Transverse colon (tissue), 4 donors: ENCODE measurements around the gene AGBL4.

Experiments used
- CTCF ChIP-seq, 5 experiments: fragments of 200-600 bp in 3 of 5; fragments of 450-650 bp in 2 of 5; sonication (generic) in 3 of 5; IDR thresholded peaks; 1 replicate in 2 of 5; 2 replicates in 3 of 5; pipeline ENCODE4 v1.5.1; 2016 to 2017; ENCODE audit warnings: antibody characterized with exemption in 5 of 5, inconsistent platforms in 3 of 5, mild to moderate bottlenecking in 2 of 5, moderate library complexity in 1 of 5
- EP300 ChIP-seq: sonication (generic); formaldehyde crosslinking; IDR thresholded peaks from one replicate; pipeline ENCODE4 v1.6.1; 2017; ENCODE audit warnings: antibody characterized with exemption, low read depth
- POLR2A ChIP-seq: fragments of 450-650 bp; IDR thresholded peaks from one replicate; pipeline ENCODE4 v1.6.1; 2016; ENCODE audit warnings: antibody characterized with exemption, mild to moderate bottlenecking, moderate library complexity
- POLR2AphosphoS5 ChIP-seq, 3 donors: sonication (generic); formaldehyde crosslinking; IDR thresholded peaks; one replicate each; pipeline ENCODE4 v1.6.1; 2016; ENCODE audit warnings: antibody characterized with exemption in 3 of 3

- TF ChIP-seq CTCF (IDR thresholded peaks at IDR 0.05) (no peak), POLR2AphosphoS5 (IDR thresholded peaks at IDR 0.05) (no peak), EP300 (no peak), POLR2A (no peak)
Measured at GRCh38 chr1:48640836-48641492, 1382.8 kb downstream of the AGBL4 start.
